Tibial artery (tissue), 4 donors: ENCODE measurements around the gene NXPH2.

ENCODE experiments used
- DNase-seq, 2 donors: peaks; one replicate each; pipeline ENCODE4 v3.0.0-alpha.2; 2019
- H3K27ac ChIP-seq, 2 donors: fragments of 200-600 bp; sonication (generic) in 1 of 2; 1 replicate in 1 of 2; 2 replicates in 1 of 2; pipeline ENCODE4 v1.5.1; 2018 to 2019; ENCODE audit warnings: mild to moderate bottlenecking in 1 of 2
- H3K27me3 ChIP-seq, 2 donors: fragments of 200-600 bp; sonication (generic) in 1 of 2; one replicate each; pipeline versions ENCODE4 v1.5.1 to v1.6.0; 2016 to 2019
- H3K36me3 ChIP-seq, 3 donors: fragments of 200-600 bp; sonication (generic) in 2 of 3; one replicate each; pipeline ENCODE4 v1.5.1; 2016 to 2019; ENCODE audit warnings: mild to moderate bottlenecking in 2 of 3
- H3K4me1 ChIP-seq, 4 donors: fragments of 200-600 bp; sonication (generic) in 2 of 4; 1 replicate in 3 of 4; 2 replicates in 1 of 4; pipeline ENCODE4 v1.5.1; 2016 to 2019
- H3K4me3 ChIP-seq, 2 donors: fragments of 200-600 bp; sonication (generic) in 1 of 2; 1 replicate in 1 of 2; 2 replicates in 1 of 2; pipeline ENCODE4 v1.5.1; 2018 to 2019; ENCODE audit warnings: mild to moderate bottlenecking in 2 of 2
- H3K9me3 ChIP-seq, 3 donors: fragments of 200-600 bp; sonication (generic) in 1 of 3; one replicate each; pipeline ENCODE4 v1.5.1; 2016 to 2019
- CTCF ChIP-seq, 2 experiments: fragments of 200-600 bp in 1 of 2; fragments of 450-650 bp in 1 of 2; IDR thresholded peaks; one replicate each; pipeline ENCODE4 v1.5.1; 2017 to 2019; ENCODE audit warnings: antibody characterized with exemption in 2 of 2, mild to moderate bottlenecking in 1 of 2, moderate library complexity in 1 of 2
- intact Hi-C: fragments of 100-400 bp; cut with DNase I; formaldehyde crosslinking; loops from one replicate; pipeline ENCODE4 v1.15.0; 2023; ENCODE audit warnings: low total_unique reads

The NXPH2 gene

GRCh38 chr2:138708682-138709241 is 71.4 kb downstream of the NXPH2 start:
- intact Hi-C loops, result no loop called here
- no peaks in the 10 kb centered on the region for H3K27me3 ChIP-seq
- no peaks in the 10 kb centered on the region for H3K9me3 ChIP-seq
- no peak overlapping the region for H3K4me3 ChIP-seq
- no peak for DNase-seq
- no peak for TF ChIP-seq CTCF (IDR thresholded peaks at IDR 0.05)
- H3K27ac ChIP-seq, result peak overlapping the region; percentile 36 to 55
- H3K4me1 ChIP-seq, result peaks cover 0 to 36% (median 17%) of the 10 kb centered on the region in 4 donors
- H3K36me3 ChIP-seq, result no peaks in the 10 kb centered on the region

GRCh38 chr2:138707392-138708074 is 72.7 kb downstream of the NXPH2 start:
- Histone ChIP-seq H3K36me3 (no peaks in the 10 kb centered on the region), H3K27ac (peak overlapping the region in 1 of 2 donors; percentile 55)
- intact Hi-C loops, result no loop called here

GRCh38 chr2:138703242-138703641 is 76.9 kb downstream of the NXPH2 start:
- Histone ChIP-seq H3K4me1 (peaks cover 0 to 19% (median 11%) of the 10 kb centered on the region in 4 donors), H3K36me3 (no peaks in the 10 kb centered on the region), H3K4me3 (no peak overlapping the region), H3K27ac (no peak overlapping the region), H3K9me3 (no peaks in the 10 kb centered on the region), H3K27me3 (no peaks in the 10 kb centered on the region)
- intact Hi-C loops, result no loop called here
- no peak for TF ChIP-seq CTCF (IDR thresholded peaks at IDR 0.05)
- no peak for DNase-seq

More at GRCh38 chr2:138707392-138708074, 72.7 kb downstream of the NXPH2 start:
- Histone ChIP-seq H3K27me3 (no peaks in the 10 kb centered on the region), H3K4me3 (no peak overlapping the region), H3K9me3 (no peaks in the 10 kb centered on the region), H3K4me1 (peaks cover 0 to 36% (median 17%) of the 10 kb centered on the region in 4 donors)
- no peak for DNase-seq
- TF ChIP-seq CTCF (IDR thresholded peaks at IDR 0.05), result no peak

- H3K27me3 ChIP-seq, result no peaks in the 10 kb centered on the region
- no peak overlapping the region for H3K27ac ChIP-seq
- H3K4me3 ChIP-seq, result no peak overlapping the region
- no peaks in the 10 kb centered on the region for H3K36me3 ChIP-seq
- intact Hi-C loops, result no loop called here
- no peak for DNase-seq
- no peaks in the 10 kb centered on the region for H3K4me1 ChIP-seq
- no peaks in the 10 kb centered on the region for H3K9me3 ChIP-seq
- TF ChIP-seq CTCF (IDR thresholded peaks at IDR 0.05), result no peak
Observed at GRCh38 chr2:138700716-138701115, 79.5 kb downstream of the NXPH2 start.

GRCh38 chr2:138699421-138699820 is 80.8 kb downstream of the NXPH2 start:
- Histone ChIP-seq H3K36me3 (no peaks in the 10 kb centered on the region), H3K9me3 (no peaks in the 10 kb centered on the region), H3K27me3 (no peaks in the 10 kb centered on the region), H3K4me3 (no peak overlapping the region), H3K4me1 (no peaks in the 10 kb centered on the region), H3K27ac (no peak overlapping the region)
- no peak for DNase-seq
- TF ChIP-seq CTCF (IDR thresholded peaks at IDR 0.05), result no peak
- intact Hi-C loops, result no loop called here
